ENCODE measurements around the gene C15orf61. TPM values are rescaled to one million over a fixed set of nuclear protein-coding genes. Genes with fewer than 3 reads are reported as not detected.

Gene C15orf61
- polyA plus RNA-seq, 1 donor from 2014 or later: 20.6 TPM

- no peaks in the 10 kb centered on the region for H4K20me1 ChIP-seq (ENCODE audit: insufficient read depth)
- H2AFZ ChIP-seq (ENCODE audit: low read depth, low read length): no peak overlapping the region
- TF ChIP-seq SMC3 (conservative IDR thresholded peaks at IDR 0.05; ENCODE audit: poor library complexity): no peak
- no peak for TF ChIP-seq RAD21 (conservative IDR thresholded peaks at IDR 0.05)
- no peak for TF ChIP-seq EZH2 (IDR thresholded peaks at IDR 0.05; ENCODE audit: borderline replicate concordance, insufficient read depth, low read length, poor library complexity, severe bottlenecking)
- TF ChIP-seq REST (IDR thresholded peaks at IDR 0.05; ENCODE audit: borderline replicate concordance): no peak
- TF ChIP-seq CTCF (IDR thresholded peaks at IDR 0.05; ENCODE audit: poor library complexity, severe bottlenecking): no peak
- no peak for TF ChIP-seq MXI1 (conservative IDR thresholded peaks at IDR 0.05; ENCODE audit: poor library complexity, severe bottlenecking)
- TF ChIP-seq POLR2AphosphoS5 (IDR thresholded peaks at IDR 0.05): no peak
- TF ChIP-seq TAF1 (IDR thresholded peaks at IDR 0.05; ENCODE audit: low read depth): no peak
- TF ChIP-seq EP300 (conservative IDR thresholded peaks at IDR 0.05; ENCODE audit: poor library complexity, severe bottlenecking): no peak
- no peak overlapping the region for H3K4me3 ChIP-seq (ENCODE audit: low read length)
- H3F3A ChIP-seq (ENCODE audit: insufficient read depth, low read length, poor library complexity, severe bottlenecking): no peaks in the 10 kb centered on the region
- no peak overlapping the region for H3K9ac ChIP-seq (ENCODE audit: low read length)
- no peak overlapping the region for H3K4me2 ChIP-seq (ENCODE audit: low read length)
- no peak overlapping the region for H3K27ac ChIP-seq (ENCODE audit: low read length)
- no peaks in the 10 kb centered on the region for H3K9me2 ChIP-seq (ENCODE audit: insufficient read depth, low read length)
- no peaks in the 10 kb centered on the region for H3K27me3 ChIP-seq (ENCODE audit: insufficient read depth, low read depth, low read length)
- H3K9me3 ChIP-seq (ENCODE audit: low read length): peaks cover 6% of the 10 kb centered on the region
- H3K79me2 ChIP-seq (replicated peaks; ENCODE audit: insufficient read depth, low read length): peaks cover 16% of the 10 kb centered on the region
- H3K36me3 ChIP-seq (ENCODE audit: insufficient read depth, low read length): peaks cover 4% of the 10 kb centered on the region
These were observed 33.6 kb downstream of the C15orf61 start for GRCh38 chr15:67554580-67554979.

- no peaks in the 10 kb centered on the region for H3F3A ChIP-seq (ENCODE audit: insufficient read depth, low read length, poor library complexity, severe bottlenecking)
- no peaks in the 10 kb centered on the region for H4K20me1 ChIP-seq (ENCODE audit: insufficient read depth)
- H2AFZ ChIP-seq (ENCODE audit: low read depth, low read length): no peak overlapping the region
- peaks cover 4% of the 10 kb centered on the region for H3K36me3 ChIP-seq (ENCODE audit: insufficient read depth, low read length)
- H3K9ac ChIP-seq (ENCODE audit: low read length): no peak overlapping the region
- no peaks in the 10 kb centered on the region for H3K9me2 ChIP-seq (ENCODE audit: insufficient read depth, low read length)
- H3K9me3 ChIP-seq (ENCODE audit: low read length): peaks cover 6% of the 10 kb centered on the region
- H3K27ac ChIP-seq (ENCODE audit: low read length): no peak overlapping the region
- H3K4me2 ChIP-seq (ENCODE audit: low read length): no peak overlapping the region
- no peak overlapping the region for H3K4me3 ChIP-seq (ENCODE audit: low read length)
- H3K27me3 ChIP-seq (ENCODE audit: insufficient read depth, low read depth, low read length): no peaks in the 10 kb centered on the region
- TF ChIP-seq REST (IDR thresholded peaks at IDR 0.05; ENCODE audit: borderline replicate concordance) (no peak), SMC3 (conservative IDR thresholded peaks at IDR 0.05; ENCODE audit: poor library complexity) (no peak), EZH2 (IDR thresholded peaks at IDR 0.05; ENCODE audit: borderline replicate concordance, insufficient read depth, low read length, poor library complexity, severe bottlenecking) (no peak), RAD21 (conservative IDR thresholded peaks at IDR 0.05) (no peak), MXI1 (conservative IDR thresholded peaks at IDR 0.05; ENCODE audit: poor library complexity, severe bottlenecking) (no peak), CTCF (IDR thresholded peaks at IDR 0.05; ENCODE audit: poor library complexity, severe bottlenecking) (no peak), POLR2AphosphoS5 (IDR thresholded peaks at IDR 0.05) (no peak), TAF1 (IDR thresholded peaks at IDR 0.05; ENCODE audit: low read depth) (no peak), EP300 (conservative IDR thresholded peaks at IDR 0.05; ENCODE audit: poor library complexity, severe bottlenecking) (no peak)
- peaks cover 3% of the 10 kb centered on the region for H3K79me2 ChIP-seq (replicated peaks; ENCODE audit: insufficient read depth, low read length)
These were observed 36.1 kb downstream of the C15orf61 start for GRCh38 chr15:67556976-67557570.

Measured in neural cell (in vitro differentiated cells).